ENCODE measurements around the gene DDX60.
"Not testable (repeated sequence)": the region's sequence is repeated elsewhere in the genome, so short reads cannot be mapped to it uniquely, and the experiment has no call there.

DNA sequence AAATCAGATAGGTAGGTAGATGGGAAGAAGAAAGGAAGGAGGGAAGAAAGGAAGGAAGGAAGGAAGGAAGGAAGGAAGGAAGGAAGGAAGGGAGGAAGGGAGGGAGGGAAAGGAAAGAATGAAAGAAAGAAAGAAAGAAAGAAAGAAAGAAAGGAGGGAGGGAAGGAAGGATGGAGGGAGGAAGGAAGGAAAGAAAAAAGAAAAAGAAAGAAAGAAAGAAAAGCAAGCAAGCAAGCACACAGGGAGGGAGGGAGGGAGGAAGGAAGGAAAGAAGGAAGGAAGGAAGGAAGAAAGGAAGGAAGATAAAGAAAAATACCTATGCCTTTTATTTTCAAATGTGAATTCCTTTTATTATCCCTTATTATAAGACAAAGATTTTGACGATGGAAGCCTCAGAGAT, 32.7 kb downstream of the DDX60 start:
- TF ChIP-seq POLR2A (IDR thresholded peaks at IDR 0.05): not testable (repeated sequence)
- TF ChIP-seq, protein P1, sequence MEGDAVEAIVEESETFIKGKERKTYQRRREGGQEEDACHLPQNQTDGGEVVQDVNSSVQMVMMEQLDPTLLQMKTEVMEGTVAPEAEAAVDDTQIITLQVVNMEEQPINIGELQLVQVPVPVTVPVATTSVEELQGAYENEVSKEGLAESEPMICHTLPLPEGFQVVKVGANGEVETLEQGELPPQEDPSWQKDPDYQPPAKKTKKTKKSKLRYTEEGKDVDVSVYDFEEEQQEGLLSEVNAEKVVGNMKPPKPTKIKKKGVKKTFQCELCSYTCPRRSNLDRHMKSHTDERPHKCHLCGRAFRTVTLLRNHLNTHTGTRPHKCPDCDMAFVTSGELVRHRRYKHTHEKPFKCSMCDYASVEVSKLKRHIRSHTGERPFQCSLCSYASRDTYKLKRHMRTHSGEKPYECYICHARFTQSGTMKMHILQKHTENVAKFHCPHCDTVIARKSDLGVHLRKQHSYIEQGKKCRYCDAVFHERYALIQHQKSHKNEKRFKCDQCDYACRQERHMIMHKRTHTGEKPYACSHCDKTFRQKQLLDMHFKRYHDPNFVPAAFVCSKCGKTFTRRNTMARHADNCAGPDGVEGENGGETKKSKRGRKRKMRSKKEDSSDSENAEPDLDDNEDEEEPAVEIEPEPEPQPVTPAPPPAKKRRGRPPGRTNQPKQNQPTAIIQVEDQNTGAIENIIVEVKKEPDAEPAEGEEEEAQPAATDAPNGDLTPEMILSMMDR (IDR thresholded peaks at IDR 0.05): not testable (repeated sequence)
